ENCODE data around the gene C16orf78.

C16orf78 gene

GRCh38 chr16:49344401-49344800 is 29.2 kb upstream of the C16orf78 start:
- Histone ChIP-seq H3K27me3 (ENCODE audit: insufficient read depth, low read length) (no peaks in the 10 kb centered on the region), H3K27ac (ENCODE audit: low read depth, low read length, poor library complexity, severe bottlenecking) (no peak overlapping the region), H2AFZ (ENCODE audit: low read length) (no peak overlapping the region), H3K36me3 (ENCODE audit: insufficient read depth, low read length) (no peaks in the 10 kb centered on the region), H3K9me2 (ENCODE audit: low read depth, low read length) (no peaks in the 10 kb centered on the region), H3K4me3 (ENCODE audit: low read depth, low read length, poor library complexity, severe bottlenecking) (no peak overlapping the region), H3K79me2 (ENCODE audit: insufficient read depth, low read length) (no peaks in the 10 kb centered on the region), H4K20me1 (ENCODE audit: insufficient read depth, low read length) (no peaks in the 10 kb centered on the region), H3K4me1 (ENCODE audit: insufficient read depth, low read length, severe bottlenecking) (no peaks in the 10 kb centered on the region), H3K4me2 (ENCODE audit: low read length) (no peak overlapping the region), H3K9me3 (ENCODE audit: low read length) (no peaks in the 10 kb centered on the region), H3K9ac (ENCODE audit: low read length) (no peak overlapping the region), H3F3A (ENCODE audit: insufficient read depth, low read length) (no peaks in the 10 kb centered on the region)
- TF ChIP-seq CTCF (IDR thresholded peaks at IDR 0.05; ENCODE audit: low read length) (no peak), EZH2 (IDR thresholded peaks at IDR 0.05; ENCODE audit: borderline replicate concordance, low read length) (no peak)

- Histone ChIP-seq H3K27ac (ENCODE audit: low read depth, low read length, poor library complexity, severe bottlenecking) (no peak overlapping the region), H3K9me3 (ENCODE audit: low read length) (no peaks in the 10 kb centered on the region), H3F3A (ENCODE audit: insufficient read depth, low read length) (no peaks in the 10 kb centered on the region), H3K4me3 (ENCODE audit: low read depth, low read length, poor library complexity, severe bottlenecking) (no peak overlapping the region), H3K4me2 (ENCODE audit: low read length) (no peak overlapping the region), H3K79me2 (ENCODE audit: insufficient read depth, low read length) (no peaks in the 10 kb centered on the region), H2AFZ (ENCODE audit: low read length) (no peak overlapping the region), H3K27me3 (ENCODE audit: insufficient read depth, low read length) (no peaks in the 10 kb centered on the region), H3K4me1 (ENCODE audit: insufficient read depth, low read length, severe bottlenecking) (no peaks in the 10 kb centered on the region), H4K20me1 (ENCODE audit: insufficient read depth, low read length) (no peaks in the 10 kb centered on the region), H3K36me3 (ENCODE audit: insufficient read depth, low read length) (no peaks in the 10 kb centered on the region), H3K9me2 (ENCODE audit: low read depth, low read length) (no peaks in the 10 kb centered on the region), H3K9ac (ENCODE audit: low read length) (no peak overlapping the region)
- TF ChIP-seq CTCF (IDR thresholded peaks at IDR 0.05; ENCODE audit: low read length): no peak
- no peak for TF ChIP-seq EZH2 (IDR thresholded peaks at IDR 0.05; ENCODE audit: borderline replicate concordance, low read length)
Measured at GRCh38 chr16:49345829-49346228, 27.8 kb upstream of the C16orf78 start.

GRCh38 chr16:49346459-49346858 is 27.1 kb upstream of the C16orf78 start:
- H3K9me2 ChIP-seq (ENCODE audit: low read depth, low read length): no peaks in the 10 kb centered on the region
- no peaks in the 10 kb centered on the region for H3K36me3 ChIP-seq (ENCODE audit: insufficient read depth, low read length)
- H4K20me1 ChIP-seq (ENCODE audit: insufficient read depth, low read length): no peaks in the 10 kb centered on the region
- H3K27me3 ChIP-seq (ENCODE audit: insufficient read depth, low read length): no peaks in the 10 kb centered on the region
- no peak overlapping the region for H3K4me2 ChIP-seq (ENCODE audit: low read length)
- no peaks in the 10 kb centered on the region for H3K79me2 ChIP-seq (ENCODE audit: insufficient read depth, low read length)
- H2AFZ ChIP-seq (ENCODE audit: low read length): no peak overlapping the region
- no peaks in the 10 kb centered on the region for H3F3A ChIP-seq (ENCODE audit: insufficient read depth, low read length)
- no peaks in the 10 kb centered on the region for H3K4me1 ChIP-seq (ENCODE audit: insufficient read depth, low read length, severe bottlenecking)
- TF ChIP-seq CTCF (IDR thresholded peaks at IDR 0.05; ENCODE audit: low read length) (no peak), EZH2 (IDR thresholded peaks at IDR 0.05; ENCODE audit: borderline replicate concordance, low read length) (no peak)
- no peak overlapping the region for H3K27ac ChIP-seq (ENCODE audit: low read depth, low read length, poor library complexity, severe bottlenecking)
- H3K9ac ChIP-seq (ENCODE audit: low read length): no peak overlapping the region
- H3K4me3 ChIP-seq (ENCODE audit: low read depth, low read length, poor library complexity, severe bottlenecking): no peak overlapping the region
- H3K9me3 ChIP-seq (ENCODE audit: low read length): no peaks in the 10 kb centered on the region
